ENCODE results near the gene NUMB. TPM values are rescaled to one million over a fixed set of nuclear protein-coding genes. Genes with fewer than 3 reads are reported as not detected.
A peak's percentile ranks its signal among the peaks of the same experiment; 100 is the strongest.

Gene NUMB
- total RNA-seq, 1 donor from 2014 or later = 60.7 TPM

DNA sequence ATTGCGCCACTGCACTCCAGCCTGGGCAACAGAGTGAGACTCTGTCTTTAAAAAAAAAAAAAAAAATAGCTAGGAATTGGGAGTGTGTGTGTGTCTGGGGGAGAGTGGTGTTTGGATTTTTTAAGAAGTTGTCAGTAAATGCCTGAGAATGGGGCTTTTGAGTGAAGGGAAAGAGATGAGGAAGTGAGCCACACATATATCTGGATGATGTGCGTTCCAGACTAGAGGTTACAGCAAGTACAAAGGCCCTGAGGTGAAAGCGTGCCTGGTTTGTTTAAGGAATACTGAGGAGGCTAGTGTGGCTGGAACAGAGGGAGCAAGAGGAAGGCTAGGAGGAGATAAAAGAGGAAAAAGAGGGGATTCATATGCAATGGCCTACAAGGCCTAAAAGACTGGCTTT is 151.1 kb downstream of the NUMB start:
- no peak for DNase-seq (ENCODE audit: low spot score)
- no peak overlapping the region for H3K27ac Mint-ChIP-seq (ENCODE audit: unreplicated experiment)
- TF ChIP-seq, protein P1, sequence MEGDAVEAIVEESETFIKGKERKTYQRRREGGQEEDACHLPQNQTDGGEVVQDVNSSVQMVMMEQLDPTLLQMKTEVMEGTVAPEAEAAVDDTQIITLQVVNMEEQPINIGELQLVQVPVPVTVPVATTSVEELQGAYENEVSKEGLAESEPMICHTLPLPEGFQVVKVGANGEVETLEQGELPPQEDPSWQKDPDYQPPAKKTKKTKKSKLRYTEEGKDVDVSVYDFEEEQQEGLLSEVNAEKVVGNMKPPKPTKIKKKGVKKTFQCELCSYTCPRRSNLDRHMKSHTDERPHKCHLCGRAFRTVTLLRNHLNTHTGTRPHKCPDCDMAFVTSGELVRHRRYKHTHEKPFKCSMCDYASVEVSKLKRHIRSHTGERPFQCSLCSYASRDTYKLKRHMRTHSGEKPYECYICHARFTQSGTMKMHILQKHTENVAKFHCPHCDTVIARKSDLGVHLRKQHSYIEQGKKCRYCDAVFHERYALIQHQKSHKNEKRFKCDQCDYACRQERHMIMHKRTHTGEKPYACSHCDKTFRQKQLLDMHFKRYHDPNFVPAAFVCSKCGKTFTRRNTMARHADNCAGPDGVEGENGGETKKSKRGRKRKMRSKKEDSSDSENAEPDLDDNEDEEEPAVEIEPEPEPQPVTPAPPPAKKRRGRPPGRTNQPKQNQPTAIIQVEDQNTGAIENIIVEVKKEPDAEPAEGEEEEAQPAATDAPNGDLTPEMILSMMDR (IDR thresholded peaks at IDR 0.05) = no peak
- no peaks in the 10 kb centered on the region for H3K9me3 Mint-ChIP-seq (ENCODE audit: low read depth)
- H3K4me3 Mint-ChIP-seq (ENCODE audit: unreplicated experiment) = no peak overlapping the region
- peaks cover 5% of the 10 kb centered on the region for H3K36me3 Mint-ChIP-seq (ENCODE audit: low read depth)
- H3K27me3 Mint-ChIP-seq (ENCODE audit: low read depth) = no peaks in the 10 kb centered on the region
- H3K4me1 Mint-ChIP-seq (ENCODE audit: low read depth) = peaks cover 30% of the 10 kb centered on the region

DNA sequence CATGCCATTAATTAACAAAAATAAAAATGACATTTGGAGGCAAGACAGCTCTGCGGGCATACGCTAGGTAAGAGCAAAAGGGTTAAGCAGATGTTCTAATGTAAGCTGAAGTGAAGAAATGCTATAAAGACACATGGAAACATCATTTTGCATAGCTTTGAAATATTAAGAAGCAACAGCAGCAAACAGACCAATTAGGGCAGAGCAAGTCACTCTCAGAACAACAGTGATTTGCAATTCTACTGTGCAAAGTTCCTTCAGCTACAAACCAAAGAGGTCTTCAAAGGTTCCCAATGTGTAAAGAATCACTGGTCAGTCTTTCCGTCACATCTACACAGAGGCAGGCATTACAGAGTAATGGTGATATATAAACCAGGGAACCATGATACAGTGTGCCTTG is 152.8 kb downstream of the NUMB start:
- Mint-ChIP-seq H3K36me3 (ENCODE audit: low read depth) (peaks cover 5% of the 10 kb centered on the region), H3K27me3 (ENCODE audit: low read depth) (no peaks in the 10 kb centered on the region), H3K9me3 (ENCODE audit: low read depth) (no peaks in the 10 kb centered on the region), H3K27ac (ENCODE audit: unreplicated experiment) (no peak overlapping the region), H3K4me3 (ENCODE audit: unreplicated experiment) (no peak overlapping the region), H3K4me1 (ENCODE audit: low read depth) (peaks cover 22% of the 10 kb centered on the region)
- TF ChIP-seq, protein P1 (IDR thresholded peaks at IDR 0.05) = no peak
- no peak for DNase-seq (ENCODE audit: low spot score)

DNA sequence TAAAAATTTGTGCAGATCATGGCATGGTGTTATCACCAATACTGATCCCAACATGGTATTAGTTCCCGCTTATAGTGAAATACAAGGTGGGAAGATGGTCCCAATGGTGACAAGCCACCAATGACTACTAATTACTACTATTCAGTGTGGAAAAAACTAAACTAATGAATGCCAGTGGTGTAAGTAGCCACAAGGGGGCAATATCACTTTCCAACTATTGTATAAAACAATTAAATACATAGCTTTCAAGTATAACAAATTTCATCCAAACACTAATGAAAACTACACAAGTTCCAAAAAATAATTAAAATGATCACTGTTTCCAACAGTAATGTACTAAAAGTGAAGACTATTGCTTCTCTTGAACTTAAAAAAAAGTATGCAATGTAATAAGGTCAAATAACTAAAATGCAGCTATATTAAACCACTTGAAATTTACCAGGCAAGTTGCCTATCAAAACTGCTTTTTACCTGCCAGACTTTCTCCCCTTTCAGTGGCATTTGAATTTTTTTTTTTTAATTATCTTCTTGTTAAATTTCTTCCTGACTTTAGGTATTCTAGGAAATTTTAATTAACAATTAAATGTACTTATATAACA is 163.0 kb downstream of the NUMB start:
- H3K36me3 Mint-ChIP-seq (ENCODE audit: low read depth) = peaks cover 2% of the 10 kb centered on the region
- DNase-seq (ENCODE audit: low spot score) = no peak
- H3K4me3 Mint-ChIP-seq (ENCODE audit: unreplicated experiment) = no peak overlapping the region
- peaks cover 9% of the 10 kb centered on the region for H3K4me1 Mint-ChIP-seq (ENCODE audit: low read depth)
- H3K27ac Mint-ChIP-seq (ENCODE audit: unreplicated experiment) = no peak overlapping the region
- H3K27me3 Mint-ChIP-seq (ENCODE audit: low read depth) = no peaks in the 10 kb centered on the region
- TF ChIP-seq, protein P1 (IDR thresholded peaks at IDR 0.05) = peak; percentile 92
- H3K9me3 Mint-ChIP-seq (ENCODE audit: low read depth) = no peaks in the 10 kb centered on the region

DNA sequence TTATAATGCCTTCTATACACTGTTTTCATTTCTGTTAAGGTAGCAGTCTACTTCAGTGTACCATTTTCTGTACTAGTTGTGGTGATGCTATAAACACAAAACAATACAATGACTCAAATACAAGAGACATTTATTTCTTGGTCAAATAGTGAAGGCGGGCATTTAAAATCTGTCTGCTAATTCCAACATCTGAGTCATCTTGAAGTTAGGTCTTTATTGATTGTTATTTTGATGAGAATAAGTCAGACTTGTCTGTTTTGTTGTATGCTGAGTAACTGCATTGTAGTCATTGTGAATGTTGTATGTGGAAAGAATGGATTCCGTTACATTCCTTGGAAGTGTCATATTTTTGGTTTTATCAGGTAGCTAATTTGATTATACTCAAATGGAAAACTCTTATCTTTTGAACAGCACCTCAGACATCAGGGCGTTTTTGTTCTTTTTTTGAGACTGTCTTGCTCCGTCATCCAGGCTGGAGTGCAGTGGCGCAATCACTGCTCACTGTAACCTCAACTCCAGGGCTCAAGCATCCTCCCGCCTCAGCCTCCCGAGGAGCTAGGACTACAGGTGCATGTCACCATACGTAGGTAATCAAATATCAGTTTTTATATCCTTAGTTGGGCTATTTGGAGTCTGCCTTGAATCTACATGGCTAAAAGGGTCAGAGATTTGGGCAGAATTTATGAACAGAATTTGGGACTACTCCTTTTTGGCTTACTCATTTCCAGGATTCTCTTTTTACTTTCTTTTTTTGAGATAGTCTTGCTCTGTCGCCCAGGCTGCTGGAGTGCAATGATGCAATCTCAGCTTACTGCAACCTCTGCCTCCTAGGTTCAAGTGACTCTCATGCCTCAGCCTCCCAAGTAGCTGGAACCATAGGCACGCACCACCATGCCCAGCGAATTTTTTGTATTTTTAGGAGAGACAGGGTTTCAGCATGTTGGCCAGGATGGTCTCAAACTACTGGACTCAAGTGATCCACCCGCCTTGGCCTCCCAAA is 164.3 kb downstream of the NUMB start:
- TF ChIP-seq, protein P1 (IDR thresholded peaks at IDR 0.05) = no peak
- Mint-ChIP-seq H3K4me3 (ENCODE audit: unreplicated experiment) (no peak overlapping the region), H3K36me3 (ENCODE audit: low read depth) (peaks cover 2% of the 10 kb centered on the region), H3K27me3 (ENCODE audit: low read depth) (no peaks in the 10 kb centered on the region), H3K4me1 (ENCODE audit: low read depth) (peaks cover 11% of the 10 kb centered on the region), H3K9me3 (ENCODE audit: low read depth) (no peaks in the 10 kb centered on the region), H3K27ac (ENCODE audit: unreplicated experiment) (no peak overlapping the region)
- DNase-seq (ENCODE audit: low spot score) = no peak

DNA sequence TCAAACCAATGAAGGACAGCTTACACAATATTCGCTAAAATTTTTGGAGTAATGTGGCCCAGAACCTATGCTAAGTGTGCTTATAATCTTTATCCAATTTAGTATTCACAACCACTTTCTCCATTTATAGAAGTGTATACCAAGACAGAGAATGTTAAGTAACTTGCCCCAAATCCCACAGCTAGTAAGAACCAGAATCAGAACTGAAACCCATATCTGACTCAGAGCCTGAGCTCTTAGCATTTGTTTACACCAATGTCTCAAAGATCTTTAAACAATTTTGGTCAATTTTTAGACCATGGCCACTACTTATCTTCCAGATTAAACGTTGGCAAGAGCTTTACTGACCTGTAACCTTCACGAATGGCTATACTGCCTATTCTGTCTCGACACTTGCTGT is 168.1 kb downstream of the NUMB start:
- H3K4me1 Mint-ChIP-seq (ENCODE audit: low read depth) = peaks cover 2% of the 10 kb centered on the region
- H3K4me3 Mint-ChIP-seq (ENCODE audit: unreplicated experiment) = no peak overlapping the region
- DNase-seq (ENCODE audit: low spot score) = no peak
- peaks cover 4% of the 10 kb centered on the region for H3K36me3 Mint-ChIP-seq (ENCODE audit: low read depth)
- H3K27ac Mint-ChIP-seq (ENCODE audit: unreplicated experiment) = no peak overlapping the region
- no peaks in the 10 kb centered on the region for H3K9me3 Mint-ChIP-seq (ENCODE audit: low read depth)
- H3K27me3 Mint-ChIP-seq (ENCODE audit: low read depth) = no peaks in the 10 kb centered on the region
- TF ChIP-seq, protein P1 (IDR thresholded peaks at IDR 0.05) = no peak

Measured in chondrocyte (in vitro differentiated cells).